Keratinocyte (primary cell): ENCODE measurements around the gene RMC1. TPM values are rescaled to one million over a fixed set of nuclear protein-coding genes. Genes with fewer than 3 reads are reported as not detected.

ENCODE experiments used
- DNase-seq: peaks from one replicate; pipeline ENCODE4 v3.0.0-alpha.2; 2011; ENCODE audit warnings: low read depth, missing footprints, low spot score
- FAIRE-seq: peaks from 2 replicates; lab custom pipeline; 2011; peaks lifted over from hg19 to GRCh38; lab: Jason Lieb, UNC
- H2AFZ ChIP-seq: 2 replicates; pipeline ENCODE4 v1.6.0; 2012; ENCODE audit warnings: low read length, control low read depth, inconsistent platforms; ENCODE audit not compliant: control insufficient read depth
- H3K27ac ChIP-seq: 2 replicates; pipeline ENCODE4 v1.5.1; 2011; ENCODE audit warnings: low read length; ENCODE audit not compliant: control insufficient read depth, insufficient read depth
- H3K27me3 ChIP-seq: 3 replicates; pipeline ENCODE4 v1.6.0; 2011; ENCODE audit warnings: low read length; ENCODE audit not compliant: control insufficient read depth, insufficient read depth; ENCODE audit errors: extremely low read depth
- H3K36me3 ChIP-seq, 2 experiments: 2 replicates in 1 of 2; 3 replicates in 1 of 2; pipeline ENCODE4 v1.5.1; 2011; ENCODE audit warnings: low read length in 2 of 2, mild to moderate bottlenecking in 1 of 2; ENCODE audit not compliant: control insufficient read depth in 2 of 2, insufficient read depth in 2 of 2; ENCODE audit errors: extremely low read depth in 1 of 2
- H3K4me1 ChIP-seq: 3 replicates; pipeline ENCODE4 v1.5.1; 2011; ENCODE audit warnings: low read length; ENCODE audit not compliant: control insufficient read depth, insufficient read depth; ENCODE audit errors: extremely low read depth
- H3K4me2 ChIP-seq: 3 replicates; pipeline ENCODE4 v1.6.0; 2011; ENCODE audit warnings: low read depth, low read length; ENCODE audit not compliant: control insufficient read depth, insufficient read depth; ENCODE audit errors: extremely low read depth
- H3K4me3 ChIP-seq, 3 experiments: fragments of 200-600 bp in 1 of 3; sonication (generic) in 1 of 3; 2 replicates in 2 of 3; 3 replicates in 1 of 3; pipeline ENCODE4 v1.5.1; 2011 to 2016; ENCODE audit warnings: low read length in 3 of 3, mild to moderate bottlenecking in 3 of 3, control low read depth in 2 of 3, inconsistent platforms in 1 of 3, low read depth in 1 of 3, mixed read lengths in 1 of 3, mixed run types in 1 of 3, moderate library complexity in 1 of 3; ENCODE audit not compliant: control insufficient read depth in 2 of 3, insufficient read depth in 2 of 3; ENCODE audit errors: extremely low read depth in 1 of 3
- H3K79me2 ChIP-seq: 2 replicates; pipeline ENCODE4 v1.6.0; 2012; ENCODE audit warnings: low read length; ENCODE audit not compliant: control insufficient read depth, insufficient read depth
- H3K9ac ChIP-seq: 3 replicates; pipeline ENCODE4 v1.6.0; 2011; ENCODE audit warnings: low read length; ENCODE audit not compliant: control insufficient read depth, insufficient read depth; ENCODE audit errors: extremely low read depth
- H3K9me1 ChIP-seq: 3 replicates; pipeline ENCODE4 v1.6.0; 2011; ENCODE audit warnings: low read length; ENCODE audit not compliant: control insufficient read depth, insufficient read depth; ENCODE audit errors: extremely low read depth
- H3K9me3 ChIP-seq: 2 replicates; pipeline ENCODE4 v1.5.1; 2012; ENCODE audit warnings: low read depth, low read length; ENCODE audit not compliant: control insufficient read depth
- H4K20me1 ChIP-seq: 3 replicates; pipeline ENCODE4 v1.6.0; 2011; ENCODE audit warnings: low read length; ENCODE audit not compliant: control insufficient read depth, insufficient read depth; ENCODE audit errors: extremely low read depth
- CTCF ChIP-seq, 3 experiments: IDR thresholded peaks in 1 of 3; conservative IDR thresholded peaks in 1 of 3; optimal IDR thresholded peaks in 1 of 3; 2 replicates in 2 of 3; 3 replicates in 1 of 3; pipeline versions ENCODE3 to v1.5.1; 2011; ENCODE audit warnings: low read length in 3 of 3, mild to moderate bottlenecking in 3 of 3, moderate library complexity in 2 of 3, control low read depth in 1 of 3, inconsistent platforms in 1 of 3; ENCODE audit not compliant: insufficient read depth in 2 of 3; ENCODE audit errors: extremely low read depth in 1 of 3
- EZH2 ChIP-seq: IDR thresholded peaks from one replicate; pipeline ENCODE4 v1.6.1; 2012; ENCODE audit warnings: inconsistent platforms, mild to moderate bottlenecking, low read length, moderate library complexity
- dilution Hi-C: fragments of 300-500 bp; cut with MboI; formaldehyde crosslinking; loops from one replicate; pipeline ENCODE4 v1.7.0; 2020; ENCODE audit warnings: low sequenced_read_pairs; ENCODE audit not compliant: extremely low pct_ligation_motif_present
- polyA plus RNA-seq, 5 experiments: library from polyadenylated mRNA; depleted of rRNA in 3 of 5; stranded (reverse) in 3 of 5; stranded (forward) in 1 of 5; unstranded in 1 of 5; fragments of >200 nt; gene quantifications; 1 replicate in 1 of 5; 2 replicates in 3 of 5; 3 replicates in 1 of 5; pipeline versions ENCODE4 v1.2.1 to v1.2.3, GENCODE V29; 2011 to 2012; ENCODE audit warnings: missing spikeins in 2 of 5, low read depth in 1 of 5, low replicate concordance in 1 of 5

RMC1 gene
- polyA plus RNA-seq, 1 donor (not counting 4 experiments of a cell fraction or from before 2014, with no cell fraction given), result 26.4 TPM

GRCh38 chr18:23470620-23471387 lies 32.5 kb upstream of the RMC1 start:
- no peaks in the 10 kb centered on the region for H3K9me1 ChIP-seq
- no peak for DNase-seq
- no peak overlapping the region for H3K9ac ChIP-seq
- dilution Hi-C loops, result no loop called here
- H3K4me2 ChIP-seq, result no peak overlapping the region
- H3K27ac ChIP-seq, result no peak overlapping the region
- H3K79me2 ChIP-seq, result peaks cover 6% of the 10 kb centered on the region
- TF ChIP-seq EZH2, result no peak
- TF ChIP-seq CTCF (optimal IDR thresholded peaks at IDR 0.05 in 1 of 3, IDR thresholded peaks at IDR 0.05 in 1 of 3, conservative IDR thresholded peaks at IDR 0.05 in 1 of 3; ENCODE audit: extremely low read depth in 1 of 3, insufficient read depth in 2 of 3, low read length in 3 of 3), result no peak
- no peaks in the 10 kb centered on the region for H3K4me1 ChIP-seq
- no peaks in the 10 kb centered on the region for H3K27me3 ChIP-seq
- no peak overlapping the region for H2AFZ ChIP-seq
- H4K20me1 ChIP-seq, result no peaks in the 10 kb centered on the region
- FAIRE-seq, result no peak
- peaks cover 27 to 39% of the 10 kb centered on the region in 2 experiments for H3K36me3 ChIP-seq
- no peak overlapping the region for H3K4me3 ChIP-seq
- H3K9me3 ChIP-seq, result no peaks in the 10 kb centered on the region

- Histone ChIP-seq H3K9me1 (no peaks in the 10 kb centered on the region), H3K79me2 (peaks cover 4% of the 10 kb centered on the region), H2AFZ (no peak overlapping the region), H3K4me1 (no peaks in the 10 kb centered on the region), H3K27me3 (no peaks in the 10 kb centered on the region), H3K9me3 (no peaks in the 10 kb centered on the region), H3K27ac (no peak overlapping the region), H3K9ac (no peak overlapping the region), H3K4me2 (no peak overlapping the region), H3K36me3 (peaks cover 29 to 39% of the 10 kb centered on the region in 2 experiments), H3K4me3 (no peak overlapping the region), H4K20me1 (no peaks in the 10 kb centered on the region)
- TF ChIP-seq CTCF (optimal IDR thresholded peaks at IDR 0.05 in 1 of 3, IDR thresholded peaks at IDR 0.05 in 1 of 3, conservative IDR thresholded peaks at IDR 0.05 in 1 of 3; ENCODE audit: extremely low read depth in 1 of 3, insufficient read depth in 2 of 3, low read length in 3 of 3) (no peak), EZH2 (no peak)
- DNase-seq (no peak), FAIRE-seq (no peak)
- dilution Hi-C loops, result no loop called here
Observed at GRCh38 chr18:23471486-23471885, 31.8 kb upstream of the RMC1 start.
